ENCODE data around the gene IFNK. TPM values are rescaled to one million over a fixed set of nuclear protein-coding genes. Genes with fewer than 3 reads are reported as not detected.

Gene IFNK
- polyA plus RNA-seq, 2 of the 4 experiments (the other 2 are of a cell fraction): not detected

- H3K27ac ChIP-seq: no peak overlapping the region
- no peak overlapping the region for H3K4me2 ChIP-seq
- FAIRE-seq (no peak), ATAC-seq (no peak), DNase-seq (ENCODE audit: low read depth in 1 of 2, low spot score in 1 of 2) (no peak)
- ChIA-PET CTCF (interaction anchor here (0.9 to 19.4 kb wide), 4 partner anchors 12 to 209 kb away, joined by 3 to 266 read pairs (median 34); no protein-coding TSS in a partner anchor), POLR2A (interaction anchor here (0.6 kb wide), 1 partner anchor 61 kb away, joined by 3 read pairs; no protein-coding TSS in a partner anchor)
- H3K9me3 ChIP-seq: no peaks in the 10 kb centered on the region
- H3K4me3 ChIP-seq: no peak overlapping the region
- TF ChIP-seq CTCF (IDR thresholded peaks at IDR 0.05): no peak
- H3K4me1 ChIP-seq: peaks cover 18% of the 10 kb centered on the region
- WGBS (ENCODE audit: missing lambda C conversion rate): 66% methylated on average over 1 of the region's 1 CpG
Observed at GRCh38 chr9:27533311-27533710, 9.2 kb downstream of the IFNK start.

GRCh38 chr9:27534131-27534530 lies 10.0 kb downstream of the IFNK start:
- no peak for ATAC-seq
- ChIA-PET POLR2A (interaction anchor here (0.6 kb wide), 1 partner anchor 61 kb away, joined by 3 read pairs; no protein-coding TSS in a partner anchor), CTCF (interaction anchor here (0.8 to 19.4 kb wide), 4 partner anchors 11 to 210 kb away, joined by 3 to 266 read pairs (median 34); no protein-coding TSS in a partner anchor)
- TF ChIP-seq ATOH8 (CRISPR knock-in tag; IDR thresholded peaks at IDR 0.05; ENCODE audit: low read depth): no peak
- TF ChIP-seq NPAS2 (CRISPR knock-in tag; IDR thresholded peaks at IDR 0.05; ENCODE audit: borderline replicate concordance): no peak
- TF ChIP-seq BHLHE40 (IDR thresholded peaks at IDR 0.05; ENCODE audit: low read depth, low read length): no peak
- no peak for TF ChIP-seq PBX3 (IDR thresholded peaks at IDR 0.05)
- TF ChIP-seq JUN (IDR thresholded peaks at IDR 0.05): no peak
- no peak for TF ChIP-seq CHD4 (IDR thresholded peaks at IDR 0.05; ENCODE audit: borderline replicate concordance)
- TF ChIP-seq ESRRA (IDR thresholded peaks at IDR 0.05; ENCODE audit: borderline replicate concordance, low read length): no peak
- FAIRE-seq: no peak
- no peak overlapping the region for H3K4me3 ChIP-seq
- H3K9me3 ChIP-seq: no peaks in the 10 kb centered on the region
- no peak overlapping the region for H3K27ac ChIP-seq
- 70% methylated on average over 4 of the region's 4 CpGs for WGBS (ENCODE audit: missing lambda C conversion rate)
- DNase-seq (ENCODE audit: low read depth in 1 of 2, low spot score in 1 of 2): no peak
- peaks cover 26% of the 10 kb centered on the region for H3K4me1 ChIP-seq
- no peak overlapping the region for H3K4me2 ChIP-seq

GRCh38 chr9:27534658-27535209 lies 10.6 kb downstream of the IFNK start:
- ATAC-seq (no peak), FAIRE-seq (no peak), DNase-seq (ENCODE audit: low read depth in 1 of 2, low spot score in 1 of 2) (no peak)
- 86% methylated on average over 3 of the region's 3 CpGs for WGBS (ENCODE audit: missing lambda C conversion rate)
- Histone ChIP-seq H3K27ac (no peak overlapping the region), H3K4me3 (no peak overlapping the region), H3K9me3 (no peaks in the 10 kb centered on the region), H3K4me2 (no peak overlapping the region), H3K4me1 (peaks cover 33% of the 10 kb centered on the region)
- TF ChIP-seq KDM1A (IDR thresholded peaks at IDR 0.05; ENCODE audit: low read depth): no peak
- TF ChIP-seq HOXA7 (CRISPR knock-in tag; IDR thresholded peaks at IDR 0.05): no peak
- no peak for TF ChIP-seq HDAC2 (IDR thresholded peaks at IDR 0.05)
- no peak for TF ChIP-seq PBX3 (IDR thresholded peaks at IDR 0.05)
- no peak for TF ChIP-seq CBX8 (IDR thresholded peaks at IDR 0.05)
- POLR2A ChIA-PET: no interaction called here
- CTCF ChIA-PET: interaction anchor here (5.6 to 19.4 kb wide), 2 partner anchors 11 to 201 kb away, joined by 66 to 266 read pairs; no protein-coding TSS in a partner anchor

- no peak overlapping the region for H3K27ac ChIP-seq
- DNase-seq (ENCODE audit: low read depth in 1 of 2, low spot score in 1 of 2) (peak in 1 of 2 experiments; percentile 49), FAIRE-seq (no peak), ATAC-seq (peak; percentile 41 to 76; a peak in 3 of 6 replicates)
- no peak overlapping the region for H3K4me2 ChIP-seq
- WGBS (ENCODE audit: missing lambda C conversion rate): 40% methylated on average over 3 of the region's 3 CpGs
- no peak for TF ChIP-seq NFE2L2 (conservative IDR thresholded peaks at IDR 0.05; ENCODE audit: low read length)
- TF ChIP-seq RAD21 (conservative IDR thresholded peaks at IDR 0.05 in 1 of 2, IDR thresholded peaks at IDR 0.05 in 1 of 2): peak in 1 of 2 experiments; percentile 24; a peak in 1 of 5 replicates
- no peak for TF ChIP-seq FOXS1 (CRISPR knock-in tag; IDR thresholded peaks at IDR 0.05)
- H3K4me3 ChIP-seq: no peak overlapping the region
- peaks cover 39% of the 10 kb centered on the region for H3K4me1 ChIP-seq
- ChIA-PET CTCF (interaction anchor here (0.6 to 19.4 kb wide), 3 partner anchors 62 to 202 kb away, joined by 3 to 266 read pairs (median 3); no protein-coding TSS in a partner anchor), POLR2A (no interaction called here)
- no peaks in the 10 kb centered on the region for H3K9me3 ChIP-seq
Observed at GRCh38 chr9:27535701-27536118, 11.6 kb downstream of the IFNK start.
